Hepatic stellate cell (primary cell): ENCODE results near the gene OSTF1.

Source experiments
- DNase-seq: peaks from one replicate; pipeline ENCODE4 v3.0.0; 2011; ENCODE audit warnings: low spot score

Gene OSTF1

GRCh38 chr9:75167281-75167680 is 79.0 kb downstream of the OSTF1 start:
- no peak for DNase-seq

DNA sequence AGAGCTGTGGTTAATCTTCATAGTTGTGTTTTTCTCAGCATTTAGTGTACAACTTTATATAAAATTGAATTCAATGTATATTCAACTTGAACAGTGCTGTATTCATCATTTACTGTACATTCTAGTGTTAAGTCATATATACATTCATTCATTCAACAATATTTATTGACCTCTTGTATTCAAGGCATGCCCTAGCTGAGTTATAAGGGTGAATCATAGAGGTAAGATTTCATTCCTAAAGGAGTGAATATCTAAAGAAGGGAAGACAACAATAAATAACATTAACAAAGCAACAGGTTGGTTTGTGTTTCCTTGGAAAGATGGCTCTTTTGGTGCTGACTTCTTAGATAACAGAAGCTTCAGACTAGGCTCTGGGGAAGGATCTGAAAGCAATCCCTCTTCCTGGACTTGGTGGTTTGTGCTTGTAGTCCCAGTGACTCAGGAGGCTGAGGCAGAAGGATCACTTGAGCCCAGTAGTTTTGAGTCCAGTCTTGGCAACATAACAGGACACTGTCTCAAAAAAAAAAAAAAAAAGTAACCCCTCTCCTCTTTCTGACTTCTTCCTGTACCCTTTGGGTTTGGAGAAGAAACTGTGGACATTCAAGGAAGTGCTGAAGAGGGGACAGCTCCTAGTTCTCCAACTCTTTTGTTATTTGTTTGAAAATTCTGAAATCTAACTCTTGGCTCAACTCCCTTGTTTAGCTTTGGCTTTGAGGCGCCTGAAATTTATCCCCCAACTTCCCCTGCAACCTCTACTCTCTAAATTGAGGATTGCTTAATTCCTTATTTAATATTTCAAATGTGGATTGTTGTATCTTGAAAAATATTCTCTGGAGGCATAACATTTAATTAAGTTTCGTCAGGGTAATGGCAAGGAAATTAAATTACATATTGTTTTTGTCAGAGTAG is 80.2 kb downstream of the OSTF1 start:
- no peak for DNase-seq

DNA sequence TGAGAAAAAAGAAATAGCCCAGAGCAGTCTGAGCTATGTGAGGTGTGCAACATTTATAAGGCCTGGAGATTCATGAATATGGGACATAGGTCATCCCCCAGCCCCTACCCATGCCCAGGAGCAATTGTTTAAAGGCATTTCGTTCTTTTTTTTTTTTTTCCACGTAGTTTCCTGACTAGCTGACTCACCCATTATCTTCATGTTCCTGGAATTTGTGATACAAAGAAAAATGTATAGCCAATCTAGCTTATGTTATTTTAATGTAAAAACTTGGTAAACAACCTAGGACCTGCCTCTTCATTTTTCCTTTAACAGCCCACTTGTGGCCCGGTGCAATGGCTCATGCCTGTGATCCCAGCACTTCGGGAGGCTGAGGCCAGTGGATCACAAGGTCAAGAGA is 81.3 kb downstream of the OSTF1 start:
- DNase-seq, result no peak

GRCh38 chr9:75170898-75171360 is 82.6 kb downstream of the OSTF1 start:
- no peak for DNase-seq

DNA sequence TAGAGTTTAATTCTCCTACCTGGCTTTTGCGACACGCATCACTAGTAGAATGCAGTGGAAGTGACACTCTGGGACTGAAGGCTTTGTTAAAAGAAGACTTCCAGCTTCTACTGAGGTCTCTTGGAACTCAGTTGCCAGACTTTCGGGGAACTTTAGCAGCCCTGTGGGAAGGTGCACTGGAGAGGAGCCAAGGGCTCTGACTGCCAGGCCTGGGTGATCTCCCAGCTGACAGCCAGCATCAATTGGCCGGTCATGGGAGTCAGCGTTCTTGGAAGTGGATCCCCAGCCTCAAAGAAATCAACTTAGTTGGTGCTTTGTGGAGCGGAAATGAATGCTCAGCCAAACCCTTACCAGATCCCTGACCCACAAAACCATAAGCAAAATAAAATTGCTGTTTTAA is 87.1 kb downstream of the OSTF1 start:
- DNase-seq, result no peak

GRCh38 chr9:75176037-75176436 is 87.7 kb downstream of the OSTF1 start:
- no peak for DNase-seq

- no peak for DNase-seq
These were observed 93.4 kb downstream of the OSTF1 start for GRCh38 chr9:75181750-75182149.

DNA sequence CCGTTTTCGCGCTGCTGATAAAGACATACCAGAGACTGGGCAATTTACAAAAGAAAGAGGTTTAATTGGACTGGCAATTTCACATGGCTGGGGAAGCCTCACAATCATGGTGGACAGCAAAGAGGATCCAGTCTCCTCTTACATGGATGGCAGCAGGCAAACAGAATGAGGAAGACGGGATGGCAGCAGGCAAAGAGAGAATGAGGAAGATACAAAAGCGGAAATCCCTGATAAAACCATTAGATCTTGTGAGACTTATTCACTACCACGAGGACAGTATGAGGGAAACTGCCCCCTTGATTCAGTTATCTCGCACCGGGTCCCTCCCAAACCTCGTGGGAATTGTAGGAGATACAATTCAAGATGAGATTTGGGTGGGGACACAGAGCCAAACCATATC is 95.0 kb downstream of the OSTF1 start:
- DNase-seq, result no peak

- DNase-seq, result no peak
These were observed 96.2 kb downstream of the OSTF1 start for GRCh38 chr9:75184471-75184870.

GRCh38 chr9:75185585-75186170 is 97.4 kb downstream of the OSTF1 start:
- DNase-seq, result no peak

DNA sequence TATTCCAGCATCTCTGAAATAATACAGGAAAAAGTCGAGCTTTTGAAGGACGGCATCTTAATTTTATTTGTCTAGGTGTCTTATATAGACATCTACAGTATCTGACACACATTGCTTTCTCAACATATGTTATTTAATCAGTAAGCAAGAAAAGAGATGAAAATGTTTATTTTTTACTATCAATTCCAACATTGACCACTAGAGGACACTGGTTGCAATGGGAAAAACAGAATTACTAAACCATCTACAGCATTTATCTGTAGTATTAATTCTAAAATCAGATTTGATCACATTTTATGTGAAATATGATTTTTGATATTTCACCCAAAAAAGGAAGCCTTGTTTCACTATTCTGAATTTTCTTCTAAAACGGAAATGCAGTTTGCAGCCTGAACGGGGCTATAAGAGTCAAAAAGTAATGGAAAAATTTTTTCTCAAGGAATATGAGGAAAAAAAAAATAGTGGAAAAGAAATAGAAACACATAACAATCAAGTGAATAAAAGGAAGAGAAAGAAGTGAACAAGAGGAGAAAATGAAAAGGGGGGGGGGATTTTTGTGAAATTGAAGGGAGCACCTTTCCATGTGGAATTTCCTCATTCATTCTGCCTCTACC is 98.6 kb downstream of the OSTF1 start:
- DNase-seq, result no peak

DNA sequence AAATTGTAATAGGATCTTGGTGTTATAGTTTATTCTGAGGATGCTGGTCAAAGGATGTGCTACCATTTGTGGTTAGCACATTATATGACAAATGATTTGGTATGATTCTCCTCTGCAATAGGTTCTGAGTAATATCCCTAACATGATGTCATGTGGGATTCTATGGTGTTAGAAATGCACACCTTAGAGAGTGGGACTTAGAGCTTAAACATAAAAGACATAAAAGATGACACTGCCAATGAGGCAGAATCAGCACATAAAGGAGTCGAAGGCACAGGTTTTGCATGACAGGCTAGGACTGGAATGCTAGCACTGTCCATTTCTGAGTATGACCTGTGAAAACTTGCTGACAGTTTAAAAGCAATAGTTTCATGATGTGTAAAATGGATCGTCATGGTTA is 100.4 kb downstream of the OSTF1 start:
- no peak for DNase-seq

DNA sequence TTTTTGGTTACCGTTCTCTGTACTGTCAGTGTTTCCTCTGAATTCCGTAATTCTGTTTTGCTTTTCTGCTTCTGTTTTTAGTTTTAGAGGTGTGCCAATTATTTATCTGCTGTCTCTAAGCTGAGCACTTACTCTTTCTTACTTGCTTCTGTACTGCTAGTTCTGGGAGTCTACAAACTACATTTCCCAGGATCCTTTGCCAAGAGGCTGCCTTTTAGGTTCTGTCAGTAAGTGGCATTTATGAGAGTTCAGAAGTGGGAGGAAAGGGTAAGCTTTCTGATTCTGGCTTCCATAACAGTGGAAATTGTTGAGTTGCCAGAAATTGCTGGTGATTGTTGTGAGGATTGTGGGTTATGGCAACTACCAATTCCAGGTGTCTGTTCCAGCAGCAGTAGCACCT is 102.4 kb downstream of the OSTF1 start:
- DNase-seq, result no peak
